ENCODE data around the gene PABPC1L. TPM values are rescaled to one million over a fixed set of nuclear protein-coding genes. Genes with fewer than 3 reads are reported as not detected.

Gene PABPC1L
- total RNA-seq, 1 experiment from 2014 or later: 102 TPM

DNA sequence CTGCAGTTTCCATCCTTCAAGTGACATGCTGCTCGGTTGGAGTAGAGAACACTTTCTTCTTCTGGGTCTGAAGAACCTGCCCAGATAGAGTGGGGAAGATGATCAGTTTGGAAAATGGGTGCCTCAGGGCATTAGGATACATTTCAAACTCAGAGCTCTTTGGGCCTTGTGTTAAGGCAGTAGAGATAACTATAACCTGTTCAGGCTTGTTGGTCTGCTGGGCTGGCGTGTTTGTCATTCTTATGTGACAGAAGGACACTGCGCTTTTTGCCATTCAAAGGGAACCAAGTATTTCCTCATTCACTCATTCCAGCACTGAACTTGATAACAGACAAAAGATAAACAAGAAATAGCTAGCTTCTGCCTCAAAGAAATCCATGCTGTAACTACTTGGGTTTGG is 46.5 kb downstream of the PABPC1L start:
- no peak for DNase-seq (ENCODE audit: low read depth, low spot score)
- CTCF ChIA-PET: no interaction called here
- peaks cover 8% of the 10 kb centered on the region for H3K4me1 ChIP-seq (ENCODE audit: control insufficient read depth, insufficient read depth, low read length)
- no peak for ATAC-seq
- BruUV-seq (replicated peaks): no TSS peak
- no peaks in the 10 kb centered on the region for H3K9me3 ChIP-seq (ENCODE audit: control insufficient read depth, insufficient read depth, low read depth, low read length)
- peaks cover 17% of the 10 kb centered on the region for H3K36me3 ChIP-seq (ENCODE audit: control insufficient read depth, insufficient read depth, low read length)
- in situ Hi-C loops (cut with HindIII; ENCODE audit: low pct_unique_long_range_greater_than_20kb, low sequenced_read_pairs): no loop called here
- H3K27ac ChIP-seq (ENCODE audit: low read length): no peak overlapping the region
- POLR2A ChIA-PET: no interaction called here
- H3K4me3 ChIP-seq (ENCODE audit: low read depth in 2 of 2, low read length in 2 of 2): no peak overlapping the region
- no peak for TF ChIP-seq POLR2AphosphoS5 (IDR thresholded peaks at IDR 0.05; ENCODE audit: low read depth, low read length)
- TF ChIP-seq SIN3A (IDR thresholded peaks at IDR 0.05; ENCODE audit: borderline replicate concordance, insufficient read depth, low read depth, low read length): no peak
- no peak for TF ChIP-seq REST (IDR thresholded peaks at IDR 0.05; ENCODE audit: insufficient read depth in 1 of 2, low read depth in 2 of 2, low read length in 1 of 2)
- no peak for TF ChIP-seq TCF7L2 (IDR thresholded peaks at IDR 0.05; ENCODE audit: low read depth, low read length)
- no peak for TF ChIP-seq CTCF (IDR thresholded peaks at IDR 0.05)
- H3K27me3 ChIP-seq (ENCODE audit: control insufficient read depth, insufficient read depth, low read length): no peaks in the 10 kb centered on the region
- intact Hi-C loops (cut with micrococcal nuclease; ENCODE audit: unreplicated experiment): no loop called here

GRCh38 chr20:44958276-44958675 is 48.4 kb downstream of the PABPC1L start:
- DNase-seq (ENCODE audit: low read depth, low spot score) (no peak), ATAC-seq (no peak)
- in situ Hi-C loops (cut with HindIII; ENCODE audit: low pct_unique_long_range_greater_than_20kb, low sequenced_read_pairs) (no loop called here), intact Hi-C loops (cut with micrococcal nuclease; ENCODE audit: unreplicated experiment) (no loop called here)
- POLR2A ChIA-PET: interaction anchor here (0.5 kb wide), 1 partner anchor 49 kb away, joined by 4 read pairs; the partner anchor contains the start of gene PABPC1L
- peak overlapping the region in 1 of 2 experiments; percentile 91; a peak in 2 of 4 replicates for H3K4me3 ChIP-seq (ENCODE audit: low read depth in 2 of 2, low read length in 2 of 2)
- H3K27me3 ChIP-seq (ENCODE audit: control insufficient read depth, insufficient read depth, low read length): no peaks in the 10 kb centered on the region
- no peak overlapping the region for H3K27ac ChIP-seq (ENCODE audit: low read length)
- BruUV-seq (replicated peaks): no TSS peak
- H3K36me3 ChIP-seq (ENCODE audit: control insufficient read depth, insufficient read depth, low read length): peaks cover 8% of the 10 kb centered on the region
- peaks cover 8% of the 10 kb centered on the region for H3K4me1 ChIP-seq (ENCODE audit: control insufficient read depth, insufficient read depth, low read length)
- H3K9me3 ChIP-seq (ENCODE audit: control insufficient read depth, insufficient read depth, low read depth, low read length): no peaks in the 10 kb centered on the region
- CTCF ChIA-PET: no interaction called here
- TF ChIP-seq SIN3A (IDR thresholded peaks at IDR 0.05; ENCODE audit: borderline replicate concordance, insufficient read depth, low read depth, low read length): no peak
- TF ChIP-seq POLR2AphosphoS5 (IDR thresholded peaks at IDR 0.05; ENCODE audit: low read depth, low read length): no peak
- TF ChIP-seq TCF7L2 (IDR thresholded peaks at IDR 0.05; ENCODE audit: low read depth, low read length): no peak
- TF ChIP-seq REST (IDR thresholded peaks at IDR 0.05; ENCODE audit: insufficient read depth in 1 of 2, low read depth in 2 of 2, low read length in 1 of 2): no peak
- no peak for TF ChIP-seq CTCF (IDR thresholded peaks at IDR 0.05)

Data from Panc1 (cell line).